Lung (tissue), 4 donors: Measurements from ENCODE around the gene RHOXF1. TPM values are rescaled to one million over a fixed set of nuclear protein-coding genes. Genes with fewer than 3 reads are reported as not detected.

ENCODE experiments used
- polyA plus RNA-seq, 2 donors: library from polyadenylated mRNA; stranded (reverse); fragments of 200-250 nt; gene quantifications; one replicate each; pipeline ENCODE4 v1.2.1, GENCODE V29; 2013
- total RNA-seq, 2 donors: library from RNA; depleted of rRNA in 1 of 2; stranded (reverse); fragments of >200 nt in 1 of 2; gene quantifications; one replicate each; pipeline ENCODE4 v1.2.1, GENCODE V29; 2014 to 2021
- donor health status: Bipolar disorder and iron deficiency.
- donor health status: healthy.
- donor health status: DM: yes; HTN: yes; CAD: no.

The RHOXF1 gene
- total and polyA plus RNA-seq, 4 donors, result 0.37 TPM; not detected in 3

Other genes with a start within 250 kb of the RHOXF1 start
- 10 to 100 TPM; 11.0 to 13.5 TPM for gene RNF113A, start 244.2 kb downstream of the RHOXF1 start, total RNA-seq
- 10 to 100 TPM; 16.3 to 17.0 TPM for gene RNF113A, start 244.2 kb downstream of the RHOXF1 start, polyA plus RNA-seq
- 10 to 100 TPM; 37.1 to 74.9 TPM for gene NDUFA1, start 244.1 kb downstream of the RHOXF1 start, total RNA-seq
- gene NDUFA1, start 244.1 kb downstream of the RHOXF1 start, polyA plus RNA-seq, result 100 to 1,000 TPM; 100 to 247 TPM
- gene AKAP14, start 220.0 kb downstream of the RHOXF1 start, total RNA-seq, result 1 to 10 TPM; 7.2 to 7.9 TPM
- gene AKAP14, start 220.0 kb downstream of the RHOXF1 start, polyA plus RNA-seq, result 10 to 100 TPM in 1 of 2 donors, 1 to 10 TPM in 1; 7.6 to 10.4 TPM
- 1 to 10 TPM; 7.4 to 9.5 TPM for gene NKAP, start 172.2 kb downstream of the RHOXF1 start, total RNA-seq
- gene NKAP, start 172.2 kb downstream of the RHOXF1 start, polyA plus RNA-seq, result 1 to 10 TPM; 4.7 to 9.8 TPM
- under 1 TPM in 1 of 2 donors, not detected in 1; 0.12 TPM for gene RHOXF2B, start 38.2 kb downstream of the RHOXF1 start, total RNA-seq
- gene RHOXF2B, start 38.2 kb downstream of the RHOXF1 start, polyA plus RNA-seq, result not detected
- not detected for gene RHOXF2, start 42.7 kb upstream of the RHOXF1 start, total RNA-seq
- gene RHOXF2, start 42.7 kb upstream of the RHOXF1 start, polyA plus RNA-seq, result not detected
- gene ZBTB33, start 134.9 kb upstream of the RHOXF1 start, total RNA-seq, result 10 to 100 TPM; 10.6 to 21.0 TPM
- 1 to 10 TPM; 3.1 to 5.3 TPM for gene ZBTB33, start 134.9 kb upstream of the RHOXF1 start, polyA plus RNA-seq
- gene TMEM255A, start 195.5 kb upstream of the RHOXF1 start, total RNA-seq, result under 1 TPM; 0.54 to 0.80 TPM
- under 1 TPM; 0.20 to 0.37 TPM for gene TMEM255A, start 195.5 kb upstream of the RHOXF1 start, polyA plus RNA-seq
- not detected for gene ATP1B4, start 246.2 kb upstream of the RHOXF1 start, total RNA-seq
- gene ATP1B4, start 246.2 kb upstream of the RHOXF1 start, polyA plus RNA-seq, result not detected